ENCODE data around the gene YWHAG. TPM values are rescaled to one million over a fixed set of nuclear protein-coding genes. Genes with fewer than 3 reads are reported as not detected.
A peak's percentile ranks its signal among the peaks of the same experiment; 100 is the strongest.
"Not testable (repeated sequence)": the region's sequence is repeated elsewhere in the genome, so short reads cannot be mapped to it uniquely, and the experiment has no call there.

The YWHAG gene
- total RNA-seq, 3 donors from 2014 or later = 164 to 173 (median 173) TPM

DNA sequence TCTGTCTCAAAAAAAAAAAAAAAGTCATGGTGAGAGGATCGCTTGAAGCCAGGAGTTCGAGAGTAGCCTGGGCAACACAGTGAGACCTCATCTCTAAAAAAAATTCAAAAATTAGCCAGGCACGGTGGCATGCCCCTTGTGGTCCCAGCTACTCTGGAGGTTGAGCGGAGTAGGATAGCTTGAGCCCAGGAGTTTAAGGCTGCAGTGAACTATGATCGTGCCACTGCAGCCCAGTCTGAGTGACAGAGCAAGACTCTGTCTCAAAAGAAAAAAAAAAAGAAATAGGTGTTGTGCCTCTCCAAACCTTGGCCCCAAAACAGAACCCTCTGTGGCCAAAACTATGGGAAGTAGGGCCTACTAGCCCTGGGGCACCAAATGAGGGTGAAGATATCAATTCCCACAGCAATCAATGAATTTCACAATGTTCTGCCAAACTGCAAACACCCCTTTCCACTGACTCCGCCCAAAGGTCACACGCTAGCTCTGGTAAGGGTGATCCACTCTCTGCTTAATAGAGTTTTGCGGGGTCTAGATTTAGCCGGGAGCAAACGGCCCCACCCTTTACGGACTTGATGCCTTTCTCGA is 33.8 kb upstream of the YWHAG start:
- H3K4me3 Mint-ChIP-seq = peak overlapping the region; percentile 85
- H3K36me3 Mint-ChIP-seq (ENCODE audit: insufficient read depth) = no peaks in the 10 kb centered on the region
- ATAC-seq = no peak
- H3K27me3 Mint-ChIP-seq (ENCODE audit: low read depth) = no peaks in the 10 kb centered on the region
- H3K4me1 Mint-ChIP-seq (ENCODE audit: low read depth) = peaks cover 19% of the 10 kb centered on the region
- no peaks in the 10 kb centered on the region for H3K9me3 Mint-ChIP-seq
- DNase-seq = no peak

DNA sequence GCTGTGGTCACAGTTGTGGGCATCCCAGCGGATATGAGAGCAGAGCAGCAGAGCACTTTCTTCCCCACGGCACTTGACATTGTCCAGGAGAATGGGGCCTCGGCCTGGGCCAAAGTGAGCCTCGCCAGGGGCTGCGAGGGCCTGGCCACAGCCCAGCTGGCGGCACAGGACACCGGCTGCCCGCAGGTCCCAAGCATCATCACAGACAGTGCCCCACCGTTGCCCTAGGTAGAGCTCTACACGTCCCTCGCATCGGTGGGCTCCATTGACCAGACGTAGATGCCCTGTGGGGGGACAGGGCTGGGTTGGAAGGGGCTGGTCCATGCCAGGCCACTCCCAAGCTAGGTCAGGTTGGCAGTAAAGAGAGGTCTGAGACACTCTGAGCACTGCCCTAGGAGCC is 31.3 kb upstream of the YWHAG start:
- Mint-ChIP-seq H3K36me3 (ENCODE audit: insufficient read depth) (no peaks in the 10 kb centered on the region), H3K27me3 (ENCODE audit: low read depth) (no peaks in the 10 kb centered on the region), H3K4me1 (ENCODE audit: low read depth) (peaks cover 12% of the 10 kb centered on the region), H3K9me3 (no peaks in the 10 kb centered on the region), H3K4me3 (no peak overlapping the region)
- DNase-seq (no peak), ATAC-seq (no peak)

DNA sequence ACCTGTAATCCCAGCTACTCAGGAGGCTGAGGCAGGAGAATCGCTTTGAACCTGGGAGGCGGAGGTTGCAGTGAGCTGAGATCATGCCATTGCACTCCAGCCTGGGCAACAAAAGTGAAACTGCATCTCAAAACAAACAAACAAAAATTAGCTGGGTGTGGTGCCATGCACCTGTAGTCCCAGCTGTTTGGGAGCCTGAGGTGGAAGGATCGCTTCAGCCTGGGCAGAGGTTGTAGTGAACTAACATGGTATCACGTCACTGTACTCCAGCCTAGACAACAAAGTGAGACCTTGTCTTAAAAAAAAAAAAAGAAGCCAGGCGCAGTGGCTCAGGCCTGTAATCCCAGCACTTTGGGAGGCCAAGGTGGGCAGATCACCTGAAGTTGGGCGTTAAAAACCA is 29.0 kb upstream of the YWHAG start:
- H3K36me3 Mint-ChIP-seq (ENCODE audit: insufficient read depth); H3K4me3 Mint-ChIP-seq; H3K27me3 Mint-ChIP-seq (ENCODE audit: low read depth); ATAC-seq; DNase-seq; H3K9me3 Mint-ChIP-seq; H3K4me1 Mint-ChIP-seq (ENCODE audit: low read depth): not testable (repeated sequence)

DNA sequence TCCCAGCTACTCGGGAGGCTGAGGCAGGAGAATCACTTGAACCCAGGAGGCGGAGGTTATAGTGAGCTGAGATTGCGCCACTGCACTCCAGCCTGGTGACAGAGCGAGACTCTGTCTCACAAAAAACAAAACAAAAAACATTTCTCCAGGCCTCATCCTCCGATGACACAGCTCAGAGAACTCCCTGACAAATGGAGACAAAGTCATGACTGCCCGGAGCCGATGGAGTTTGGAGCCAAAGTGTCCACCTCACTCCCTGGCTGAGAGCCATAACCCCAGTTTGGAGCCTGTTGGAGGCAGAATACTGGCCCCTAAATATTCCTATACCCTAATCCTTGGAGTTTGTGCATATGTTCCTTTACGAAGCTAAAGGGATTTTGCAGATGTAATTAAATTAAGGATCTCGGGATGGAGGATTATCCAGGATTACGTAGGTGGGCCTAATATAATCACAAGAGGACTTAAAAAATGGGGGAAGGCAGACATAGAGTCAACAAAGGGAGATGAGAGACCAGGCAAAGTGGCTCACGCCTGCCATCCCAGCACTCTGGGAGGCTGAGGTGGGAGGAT is 28.0 kb upstream of the YWHAG start:
- Mint-ChIP-seq H3K4me3 (no peak overlapping the region), H3K36me3 (ENCODE audit: insufficient read depth) (no peaks in the 10 kb centered on the region), H3K27me3 (ENCODE audit: low read depth) (no peaks in the 10 kb centered on the region), H3K4me1 (ENCODE audit: low read depth) (peaks cover under 1% of the 10 kb centered on the region), H3K9me3 (no peaks in the 10 kb centered on the region)
- DNase-seq (no peak), ATAC-seq (no peak)

DNA sequence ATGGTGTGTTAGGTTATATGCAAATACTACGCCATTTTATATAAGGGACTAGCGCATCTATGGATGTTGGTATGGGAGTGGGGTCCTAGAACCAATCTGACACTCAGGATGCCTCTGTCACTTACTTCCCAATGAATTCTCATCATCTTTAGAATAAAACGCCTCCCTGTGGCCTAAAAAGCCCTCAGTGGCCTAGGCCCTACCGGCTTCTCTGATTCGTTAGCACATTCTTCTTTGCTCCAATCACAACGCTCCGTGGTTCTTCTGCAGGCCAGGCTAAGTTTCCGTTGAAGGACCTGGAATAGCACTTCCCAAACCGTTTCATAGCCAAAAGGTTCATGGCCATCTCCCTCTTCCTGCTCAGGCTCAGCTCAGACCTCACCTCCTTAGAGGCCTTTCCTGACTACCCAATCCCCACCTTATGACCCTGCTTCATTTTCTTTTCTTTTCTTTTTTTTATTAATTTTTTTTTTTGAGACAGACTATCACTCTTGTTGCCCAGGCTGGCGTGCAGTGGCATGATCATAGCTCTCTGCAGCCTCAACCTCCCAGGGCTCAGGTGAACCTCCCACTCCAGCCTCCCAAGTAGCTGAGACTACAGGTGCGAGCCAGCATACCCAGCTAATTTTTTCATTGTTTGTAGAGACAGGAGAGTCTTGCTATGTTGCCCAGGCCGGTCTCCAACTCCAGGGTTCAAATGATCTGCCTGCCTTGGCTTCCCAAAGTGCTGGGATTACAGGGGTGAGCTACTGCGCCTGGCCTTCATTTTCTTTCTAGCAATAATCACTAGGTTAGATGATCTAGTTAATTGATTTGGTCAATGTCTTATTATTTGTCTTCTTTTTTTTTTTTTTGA is 24.5 kb upstream of the YWHAG start:
- Mint-ChIP-seq H3K4me3 (no peak overlapping the region), H3K27me3 (ENCODE audit: low read depth) (no peaks in the 10 kb centered on the region), H3K9me3 (no peaks in the 10 kb centered on the region), H3K4me1 (ENCODE audit: low read depth) (peaks cover 4% of the 10 kb centered on the region), H3K36me3 (ENCODE audit: insufficient read depth) (no peaks in the 10 kb centered on the region)
- ATAC-seq (no peak), DNase-seq (no peak)

DNA sequence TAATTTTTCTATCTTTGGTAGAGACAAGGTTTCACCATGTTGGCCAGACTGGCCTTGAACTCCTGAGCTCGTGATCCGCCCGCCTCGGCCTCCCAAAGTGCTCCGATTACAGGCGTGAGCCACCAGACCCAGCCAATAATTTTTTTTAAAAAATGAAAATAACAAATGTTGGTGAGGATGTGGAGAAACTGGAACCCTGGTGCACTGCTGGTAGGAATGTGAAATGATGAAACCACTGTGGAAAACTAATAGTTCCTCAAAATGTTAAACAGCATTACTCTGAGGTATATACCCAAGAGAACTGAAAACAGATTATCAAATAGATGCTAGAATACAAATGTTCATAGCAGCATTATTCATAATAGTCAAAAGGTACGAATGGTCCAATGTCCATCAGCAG is 23.0 kb upstream of the YWHAG start:
- Mint-ChIP-seq H3K4me1 (ENCODE audit: low read depth) (peaks cover 4% of the 10 kb centered on the region), H3K9me3 (no peaks in the 10 kb centered on the region), H3K4me3 (no peak overlapping the region), H3K27me3 (ENCODE audit: low read depth) (no peaks in the 10 kb centered on the region), H3K36me3 (ENCODE audit: insufficient read depth) (no peaks in the 10 kb centered on the region)
- DNase-seq (no peak), ATAC-seq (no peak)

DNA sequence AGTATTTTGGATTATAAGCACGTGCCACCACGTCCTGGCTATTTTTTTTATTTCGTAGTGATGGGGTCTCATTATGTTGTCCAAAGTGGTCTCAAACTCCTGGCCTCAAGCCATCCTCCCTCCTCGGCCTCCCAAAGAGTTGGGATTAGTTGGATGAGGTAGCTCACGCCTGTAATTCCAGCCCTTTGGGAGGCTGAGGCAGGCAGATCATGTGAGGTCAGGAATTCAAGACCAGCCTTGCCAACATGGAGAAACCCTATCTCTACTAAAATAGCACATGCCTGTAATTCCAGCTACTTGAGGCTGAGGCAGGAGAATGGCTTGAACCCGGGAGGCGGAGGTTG is 21.8 kb upstream of the YWHAG start:
- H3K27me3 Mint-ChIP-seq (ENCODE audit: low read depth) = no peaks in the 10 kb centered on the region

DNA sequence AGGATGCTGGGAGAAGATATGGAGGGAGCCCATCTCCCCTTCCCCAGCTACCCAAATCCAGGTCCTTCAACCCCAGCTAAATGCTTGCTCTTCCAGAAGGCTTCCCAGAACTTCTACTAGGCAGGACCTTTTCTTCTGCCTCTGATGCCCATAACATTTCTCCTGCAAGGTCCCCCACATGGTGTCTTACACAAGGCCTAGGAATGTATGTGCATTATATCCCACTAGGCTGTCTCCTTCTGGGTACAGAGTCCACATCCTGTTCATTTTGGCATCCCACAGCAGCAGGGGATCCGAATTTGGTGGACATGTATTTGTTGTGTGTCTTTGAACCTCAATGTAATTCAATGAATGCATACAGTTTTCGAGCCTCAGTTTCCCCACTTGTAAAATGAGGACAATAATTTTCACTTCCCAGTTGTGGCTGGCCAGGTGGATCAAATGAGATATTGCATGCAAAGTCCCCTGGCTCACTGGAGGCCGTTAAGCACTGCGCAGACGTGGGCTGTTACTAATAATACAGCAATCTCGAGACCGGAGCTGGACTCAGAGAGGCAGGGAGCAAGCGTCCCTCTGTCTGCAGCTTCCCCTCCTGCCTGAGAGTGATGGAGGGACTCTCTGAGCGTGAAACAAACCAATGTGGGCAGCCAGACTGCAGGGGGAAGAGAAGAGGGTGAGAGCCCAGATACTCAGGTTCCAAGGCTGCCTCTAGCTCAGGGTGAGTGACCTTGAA is 18.6 kb upstream of the YWHAG start:
- Mint-ChIP-seq H3K36me3 (ENCODE audit: insufficient read depth) (no peaks in the 10 kb centered on the region), H3K4me1 (ENCODE audit: low read depth) (peaks cover 4% of the 10 kb centered on the region), H3K27me3 (ENCODE audit: low read depth) (peaks cover 4% of the 10 kb centered on the region), H3K9me3 (no peaks in the 10 kb centered on the region), H3K4me3 (no peak overlapping the region)
- ATAC-seq (no peak), DNase-seq (no peak)

More for the DNA sequence above, 21.8 kb upstream of the YWHAG start:
- Mint-ChIP-seq H3K36me3 (ENCODE audit: insufficient read depth) (no peaks in the 10 kb centered on the region), H3K4me3 (peak overlapping the region; percentile 67), H3K9me3 (no peaks in the 10 kb centered on the region), H3K4me1 (ENCODE audit: low read depth) (peaks cover 4% of the 10 kb centered on the region)
- ATAC-seq = no peak
- no peak for DNase-seq

DNA sequence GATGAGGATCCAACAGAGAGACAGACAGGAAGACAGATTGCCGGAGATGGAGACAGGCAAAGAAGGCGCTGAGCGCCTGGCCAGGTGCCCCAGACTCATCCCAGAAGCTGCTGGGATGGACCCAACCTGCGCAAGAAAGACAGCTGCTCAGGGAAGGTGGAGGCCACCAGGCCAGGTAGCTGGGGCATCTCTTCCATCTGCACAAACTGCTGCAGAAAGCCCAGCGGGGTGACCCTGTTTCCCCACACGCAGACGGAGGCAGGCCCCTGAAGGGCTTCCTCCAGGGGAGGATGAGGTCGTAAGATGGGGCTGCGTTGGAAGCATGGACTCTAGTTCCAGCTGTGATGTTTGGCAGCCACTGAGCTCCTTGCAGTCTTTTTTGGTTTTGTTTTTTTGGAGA is 16.5 kb upstream of the YWHAG start:
- DNase-seq = no peak
- H3K9me3 Mint-ChIP-seq = no peaks in the 10 kb centered on the region
- ATAC-seq = no peak
- no peaks in the 10 kb centered on the region for H3K36me3 Mint-ChIP-seq (ENCODE audit: insufficient read depth)
- H3K4me3 Mint-ChIP-seq = no peak overlapping the region
- peaks cover 5% of the 10 kb centered on the region for H3K27me3 Mint-ChIP-seq (ENCODE audit: low read depth)
- H3K4me1 Mint-ChIP-seq (ENCODE audit: low read depth) = peaks cover under 1% of the 10 kb centered on the region

DNA sequence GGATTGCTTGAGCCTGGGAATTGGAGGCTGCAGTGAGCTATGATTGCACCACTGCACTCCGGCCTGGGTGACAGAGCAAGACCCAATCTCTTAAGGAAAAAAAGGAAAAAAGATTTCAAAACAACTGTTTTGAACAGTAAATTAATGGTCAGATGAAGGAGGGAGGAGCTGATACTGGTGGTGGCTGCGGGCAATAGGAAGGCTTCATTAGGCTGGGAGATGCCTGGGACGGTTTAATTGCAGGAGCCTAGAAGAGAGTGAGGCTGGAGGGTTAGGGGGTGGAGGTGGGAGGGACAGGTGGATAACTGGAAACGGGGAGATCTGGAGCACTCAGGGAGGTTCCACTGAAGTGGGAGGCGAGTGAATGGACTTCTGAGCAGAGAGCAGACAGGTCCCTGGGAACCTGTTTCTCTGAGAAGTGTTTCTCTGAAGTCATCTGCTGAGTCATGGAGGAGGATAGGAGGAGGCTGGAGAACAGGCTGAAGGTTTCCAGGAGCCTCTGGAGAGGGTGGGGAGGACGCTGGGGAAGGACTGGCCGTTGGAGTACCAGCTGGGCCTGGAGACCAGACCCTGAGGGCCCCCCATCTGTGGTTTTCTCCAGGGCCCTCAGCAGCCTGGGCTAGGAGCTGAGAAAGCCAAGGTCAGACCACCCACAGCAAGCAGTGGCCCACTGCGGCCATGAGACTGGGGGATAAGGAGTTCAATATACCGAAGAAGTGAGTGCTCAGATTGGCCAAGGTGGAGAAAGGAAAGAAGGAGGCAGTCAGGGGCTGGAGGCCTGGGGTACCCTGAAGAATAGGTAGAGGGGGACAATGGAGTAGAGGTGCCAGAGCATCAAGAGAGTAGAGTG is 14.4 kb upstream of the YWHAG start:
- Mint-ChIP-seq H3K4me1 (ENCODE audit: low read depth) (no peaks in the 10 kb centered on the region), H3K27me3 (ENCODE audit: low read depth) (peaks cover 5% of the 10 kb centered on the region), H3K9me3 (no peaks in the 10 kb centered on the region), H3K4me3 (no peak overlapping the region), H3K36me3 (ENCODE audit: insufficient read depth) (no peaks in the 10 kb centered on the region)
- no peak for ATAC-seq
- DNase-seq = no peak

DNA sequence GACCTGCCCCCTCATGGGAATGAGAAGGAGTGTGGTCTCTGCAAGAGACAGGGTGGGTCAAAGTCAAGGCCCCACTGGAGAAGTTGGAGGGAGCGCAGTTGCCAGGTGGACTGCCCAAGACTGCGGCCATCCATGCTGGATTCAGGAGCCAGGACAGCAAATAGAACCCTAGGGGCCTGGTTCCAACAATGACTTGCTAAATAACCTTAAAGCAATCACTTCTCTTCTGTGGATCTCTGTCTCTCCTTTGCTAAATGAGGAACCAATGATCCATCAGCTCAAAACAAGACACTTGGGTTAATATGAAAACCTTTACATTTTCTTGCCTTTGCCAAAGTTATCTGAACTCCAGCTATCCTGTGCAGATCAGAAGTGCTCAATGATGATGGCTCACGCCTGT is 12.6 kb upstream of the YWHAG start:
- Mint-ChIP-seq H3K4me3 (no peak overlapping the region), H3K36me3 (ENCODE audit: insufficient read depth) (no peaks in the 10 kb centered on the region), H3K4me1 (ENCODE audit: low read depth) (no peaks in the 10 kb centered on the region), H3K27me3 (ENCODE audit: low read depth) (peaks cover 5% of the 10 kb centered on the region), H3K9me3 (no peaks in the 10 kb centered on the region)
- no peak for DNase-seq
- ATAC-seq = no peak

DNA sequence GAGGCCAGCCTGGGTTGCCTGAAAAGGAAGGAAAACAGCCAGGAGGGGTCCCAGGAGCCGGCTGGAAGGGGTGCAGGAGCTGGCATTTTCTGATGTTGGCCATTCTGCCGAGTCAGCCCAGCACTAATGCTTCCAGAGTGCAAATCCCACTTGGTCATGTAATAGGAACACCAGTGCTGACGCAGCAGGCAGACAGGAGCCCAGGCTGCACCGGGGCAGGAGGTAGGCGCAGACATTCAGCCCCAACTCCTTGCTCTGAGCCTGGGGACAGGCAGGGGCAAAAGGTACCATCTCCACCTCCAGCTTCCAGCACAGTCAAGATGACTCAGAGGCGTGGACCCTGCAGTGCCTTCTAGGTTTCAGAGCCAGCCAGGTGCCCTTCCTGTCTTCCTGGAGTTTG is 10.2 kb upstream of the YWHAG start:
- peaks cover 3% of the 10 kb centered on the region for H3K27me3 Mint-ChIP-seq (ENCODE audit: low read depth)
- H3K4me3 Mint-ChIP-seq = no peak overlapping the region
- H3K4me1 Mint-ChIP-seq (ENCODE audit: low read depth) = peaks cover 8% of the 10 kb centered on the region
- H3K9me3 Mint-ChIP-seq = no peaks in the 10 kb centered on the region
- DNase-seq = no peak
- no peak for ATAC-seq
- no peaks in the 10 kb centered on the region for H3K36me3 Mint-ChIP-seq (ENCODE audit: insufficient read depth)

DNA sequence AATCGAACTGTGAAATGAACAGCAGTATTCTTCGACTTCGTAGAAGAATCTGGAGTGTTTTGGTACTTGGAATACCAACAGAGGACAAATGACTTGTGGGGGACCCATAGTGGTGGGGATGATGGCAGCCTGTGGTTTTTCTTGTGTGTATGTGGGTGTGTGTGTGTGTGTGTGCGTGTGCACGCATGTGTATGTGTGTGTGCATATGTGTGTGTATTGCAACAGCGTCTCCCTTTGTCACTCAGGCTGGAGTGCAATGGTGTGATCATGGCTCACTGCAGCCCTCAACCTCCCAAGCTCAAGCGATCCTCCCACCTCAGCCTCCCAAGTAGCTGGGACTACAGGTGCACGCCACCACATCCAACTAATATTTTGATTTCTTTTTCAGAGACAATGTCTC is 9.4 kb upstream of the YWHAG start:
- DNase-seq (no peak), ATAC-seq (no peak)
- H3K36me3 Mint-ChIP-seq (ENCODE audit: insufficient read depth) = no peaks in the 10 kb centered on the region
- no peak overlapping the region for H3K4me3 Mint-ChIP-seq
- peaks cover 10% of the 10 kb centered on the region for H3K4me1 Mint-ChIP-seq (ENCODE audit: low read depth)
- H3K27me3 Mint-ChIP-seq (ENCODE audit: low read depth) = peaks cover 2% of the 10 kb centered on the region
- no peaks in the 10 kb centered on the region for H3K9me3 Mint-ChIP-seq

DNA sequence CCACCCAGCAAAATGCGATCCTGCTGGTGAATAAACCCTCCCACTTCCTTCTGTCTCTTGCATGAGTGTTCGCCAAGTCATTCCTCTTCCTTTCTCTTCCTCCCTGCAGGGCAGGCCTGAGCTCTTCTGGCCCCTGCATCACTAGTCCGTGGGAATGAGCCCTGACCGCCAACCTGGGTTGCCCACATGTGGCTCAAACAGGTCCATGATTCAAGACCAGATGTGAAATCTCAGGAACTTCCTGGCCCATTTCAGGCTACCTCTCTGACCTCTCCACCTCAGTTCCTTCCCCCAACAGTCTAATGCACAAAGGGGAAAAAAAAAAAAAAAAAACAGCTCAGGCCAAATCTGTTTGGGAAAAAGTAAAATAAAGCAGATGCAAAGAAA is 5.4 kb upstream of the YWHAG start:
- ATAC-seq (no peak), DNase-seq (no peak)
- Mint-ChIP-seq H3K9me3 (no peaks in the 10 kb centered on the region), H3K4me3 (no peak overlapping the region), H3K4me1 (ENCODE audit: low read depth) (peaks cover 15% of the 10 kb centered on the region), H3K36me3 (ENCODE audit: insufficient read depth) (no peaks in the 10 kb centered on the region), H3K27me3 (ENCODE audit: low read depth) (no peaks in the 10 kb centered on the region)

Data from activated T-cell treated with anti-CD3 and anti-CD28 coated beads, Interleukin-2, amount 50 U/mL, for 4 hours (primary cell).